ENCODE measurements around the gene PXDN.

Gene PXDN

DNA sequence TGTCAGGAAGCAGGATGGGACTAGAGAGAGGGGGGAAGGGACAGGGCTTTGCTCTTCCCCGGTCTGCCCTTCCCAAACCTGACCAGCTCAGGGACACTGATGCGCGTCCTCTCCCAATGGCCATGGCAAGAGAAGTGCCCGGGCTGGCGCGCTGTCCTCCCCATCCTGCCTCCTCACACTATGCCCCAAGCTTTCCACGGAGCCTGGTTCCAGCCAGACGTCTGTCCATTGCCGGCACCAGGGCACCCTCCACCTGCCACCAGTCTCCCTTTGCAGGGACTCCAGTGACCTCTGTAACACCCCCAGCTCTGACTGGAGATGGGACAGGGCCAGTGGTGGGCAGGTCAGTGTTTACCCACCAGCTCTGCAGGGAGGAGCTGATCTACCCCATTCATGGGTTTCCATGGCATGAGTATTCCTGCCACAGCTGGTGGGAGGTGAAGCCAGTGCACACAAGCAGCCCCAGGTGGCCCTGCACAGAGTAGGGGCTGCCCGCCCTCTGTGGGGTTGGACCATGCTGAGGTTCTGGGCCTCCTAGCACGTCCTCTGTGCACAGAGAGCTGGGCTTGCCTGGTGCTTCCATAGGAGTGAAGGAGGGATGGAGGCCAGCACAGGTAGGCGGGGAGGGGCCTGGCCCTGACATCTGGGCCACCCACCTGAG is 109.5 kb downstream of the PXDN start:
- no peak for DNase-seq (ENCODE audit: low read depth, low spot score)
- H3K4me3 ChIP-seq, result no peak overlapping the region
- H3K27ac ChIP-seq, result no peak overlapping the region
- H3K9ac ChIP-seq (ENCODE audit: insufficient read length), result no peak overlapping the region
- TF ChIP-seq EZH2 (IDR thresholded peaks at IDR 0.05) (no peak), POLR2AphosphoS5 (IDR thresholded peaks at IDR 0.05; ENCODE audit: borderline replicate concordance, low read depth, low read length) (no peak), FOXP2 (optimal IDR thresholded peaks at IDR 0.05; ENCODE audit: control extremely low read depth, extremely low read length, insufficient read depth) (no peak)
- peaks cover 87% of the 10 kb centered on the region for H3K36me3 ChIP-seq (ENCODE audit: insufficient read depth, low read length)
- no peaks in the 10 kb centered on the region for H3K9me3 ChIP-seq (ENCODE audit: low read depth, low read length)

DNA sequence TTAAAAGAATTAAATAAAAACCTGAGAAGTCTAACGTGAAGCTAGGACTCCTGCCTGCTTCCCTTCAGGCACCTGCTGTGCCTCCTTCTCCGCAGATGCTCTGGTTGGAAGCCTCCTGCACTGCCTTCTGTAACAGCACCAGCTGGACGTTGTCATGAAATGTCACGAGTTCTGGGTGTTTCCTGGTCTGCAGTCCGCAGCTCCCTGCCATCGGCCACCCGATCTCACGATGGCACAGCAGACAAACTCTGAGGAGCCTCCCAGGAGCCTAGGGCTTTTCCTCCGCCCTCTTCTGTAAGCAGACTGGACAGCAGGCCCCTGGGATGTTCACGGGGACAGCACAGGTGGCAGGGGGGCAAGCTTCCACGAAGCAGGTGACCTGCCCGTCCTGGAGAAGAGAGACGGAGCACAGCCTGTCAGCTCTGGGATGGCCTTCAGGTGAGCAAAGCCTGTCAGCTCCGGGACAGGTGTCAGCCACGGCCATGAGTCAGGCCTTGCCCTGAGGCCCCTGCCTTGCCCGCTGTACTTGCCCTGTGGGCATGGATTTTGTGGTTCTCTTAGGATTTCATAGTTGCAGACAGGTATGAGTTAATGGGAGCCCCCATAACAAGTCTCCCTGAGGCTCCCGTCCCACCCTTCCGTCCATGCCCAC is 110.3 kb downstream of the PXDN start:
- TF ChIP-seq FOXP2 (optimal IDR thresholded peaks at IDR 0.05; ENCODE audit: control extremely low read depth, extremely low read length, insufficient read depth) (no peak), POLR2AphosphoS5 (IDR thresholded peaks at IDR 0.05; ENCODE audit: borderline replicate concordance, low read depth, low read length) (no peak), EZH2 (IDR thresholded peaks at IDR 0.05) (no peak)
- Histone ChIP-seq H3K36me3 (ENCODE audit: insufficient read depth, low read length) (peaks cover 88% of the 10 kb centered on the region), H3K4me3 (no peak overlapping the region), H3K27ac (no peak overlapping the region), H3K9me3 (ENCODE audit: low read depth, low read length) (no peaks in the 10 kb centered on the region), H3K9ac (ENCODE audit: insufficient read length) (no peak overlapping the region)
- DNase-seq (ENCODE audit: low read depth, low spot score), result no peak

DNA sequence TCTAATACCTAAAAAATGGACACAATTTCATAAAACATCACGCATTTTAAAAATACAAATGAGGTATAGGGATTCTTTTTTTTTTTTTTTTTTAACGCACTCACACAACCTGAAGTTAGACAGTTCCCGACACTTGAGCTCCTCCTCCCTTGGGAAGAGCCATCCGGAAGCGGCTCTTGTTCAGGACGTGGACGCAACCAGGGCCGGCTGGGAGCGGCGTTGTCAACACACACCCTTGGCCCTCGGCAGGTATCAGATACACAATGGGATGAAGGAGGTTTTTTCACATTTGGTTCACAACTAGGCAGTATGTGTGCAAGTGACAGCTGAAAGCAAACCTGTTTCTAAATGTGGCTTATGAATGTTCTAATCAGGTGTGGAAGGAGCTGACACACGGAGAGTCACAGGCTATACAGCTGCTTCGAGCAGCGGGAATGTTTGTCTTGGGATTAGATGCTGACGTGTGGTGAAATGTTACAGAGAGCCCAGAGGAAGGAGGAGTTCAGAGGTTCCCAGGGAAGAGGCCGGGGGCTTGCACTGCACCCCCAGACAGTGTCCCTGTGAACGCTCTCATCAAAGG is 111.1 kb downstream of the PXDN start:
- Histone ChIP-seq H3K36me3 (ENCODE audit: insufficient read depth, low read length) (peaks cover 79% of the 10 kb centered on the region), H3K9ac (ENCODE audit: insufficient read length) (no peak overlapping the region), H3K27ac (no peak overlapping the region), H3K4me3 (no peak overlapping the region), H3K9me3 (ENCODE audit: low read depth, low read length) (no peaks in the 10 kb centered on the region)
- TF ChIP-seq POLR2AphosphoS5 (IDR thresholded peaks at IDR 0.05; ENCODE audit: borderline replicate concordance, low read depth, low read length) (no peak), FOXP2 (optimal IDR thresholded peaks at IDR 0.05; ENCODE audit: control extremely low read depth, extremely low read length, insufficient read depth) (no peak), EZH2 (IDR thresholded peaks at IDR 0.05) (no peak)
- DNase-seq (ENCODE audit: low read depth, low spot score), result no peak

DNA sequence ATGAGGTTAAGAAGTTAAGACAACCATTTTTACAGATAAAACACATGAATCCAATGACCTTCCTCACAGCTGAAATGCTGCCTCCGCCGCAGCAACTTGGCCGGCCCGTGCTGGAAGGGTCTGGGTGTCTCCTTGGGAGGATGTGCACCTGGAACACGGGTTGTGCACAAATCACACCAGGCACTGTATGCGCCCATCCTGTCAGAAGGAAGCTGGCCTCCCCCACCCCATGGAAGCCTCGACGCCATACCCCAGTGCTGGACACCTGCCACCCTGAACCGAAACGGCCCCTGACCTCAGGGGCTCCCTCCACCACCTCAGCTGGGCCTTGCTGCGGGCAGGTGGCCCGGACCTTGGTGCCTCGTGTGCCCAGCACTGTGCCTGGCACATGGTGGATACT is 111.8 kb downstream of the PXDN start:
- peaks cover 76% of the 10 kb centered on the region for H3K36me3 ChIP-seq (ENCODE audit: insufficient read depth, low read length)
- H3K27ac ChIP-seq, result no peak overlapping the region
- no peak overlapping the region for H3K4me3 ChIP-seq

DNA sequence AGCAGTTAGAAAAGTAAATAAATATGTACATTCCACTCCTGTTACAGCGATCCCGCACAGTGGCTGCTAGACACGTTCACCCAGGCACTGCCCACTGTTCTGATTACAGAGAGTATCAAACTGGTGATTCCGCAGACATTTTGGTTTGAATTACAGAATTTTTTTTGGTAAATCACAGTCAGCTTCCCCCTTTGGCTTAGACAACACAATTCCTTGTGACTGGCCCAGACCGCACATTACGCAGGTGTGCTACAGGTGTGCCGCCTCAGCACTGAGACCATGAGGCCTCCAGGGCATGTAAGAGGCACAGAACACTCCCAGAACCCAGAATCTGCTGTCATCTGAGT is 112.3 kb downstream of the PXDN start:
- Histone ChIP-seq H3K9me3 (ENCODE audit: low read depth, low read length) (no peaks in the 10 kb centered on the region), H3K27ac (no peak overlapping the region), H3K9ac (ENCODE audit: insufficient read length) (no peak overlapping the region), H3K4me3 (no peak overlapping the region), H3K36me3 (ENCODE audit: insufficient read depth, low read length) (peaks cover 76% of the 10 kb centered on the region)
- DNase-seq (ENCODE audit: low read depth, low spot score), result no peak
- TF ChIP-seq EZH2 (IDR thresholded peaks at IDR 0.05) (no peak), POLR2AphosphoS5 (IDR thresholded peaks at IDR 0.05; ENCODE audit: borderline replicate concordance, low read depth, low read length) (no peak), FOXP2 (optimal IDR thresholded peaks at IDR 0.05; ENCODE audit: control extremely low read depth, extremely low read length, insufficient read depth) (no peak)

More for the DNA sequence above, 111.8 kb downstream of the PXDN start:
- Histone ChIP-seq H3K9ac (ENCODE audit: insufficient read length) (no peak overlapping the region), H3K9me3 (ENCODE audit: low read depth, low read length) (no peaks in the 10 kb centered on the region)
- no peak for DNase-seq (ENCODE audit: low read depth, low spot score)
- no peak for TF ChIP-seq FOXP2 (optimal IDR thresholded peaks at IDR 0.05; ENCODE audit: control extremely low read depth, extremely low read length, insufficient read depth)
- no peak for TF ChIP-seq EZH2 (IDR thresholded peaks at IDR 0.05)
- TF ChIP-seq POLR2AphosphoS5 (IDR thresholded peaks at IDR 0.05; ENCODE audit: borderline replicate concordance, low read depth, low read length), result no peak

DNA sequence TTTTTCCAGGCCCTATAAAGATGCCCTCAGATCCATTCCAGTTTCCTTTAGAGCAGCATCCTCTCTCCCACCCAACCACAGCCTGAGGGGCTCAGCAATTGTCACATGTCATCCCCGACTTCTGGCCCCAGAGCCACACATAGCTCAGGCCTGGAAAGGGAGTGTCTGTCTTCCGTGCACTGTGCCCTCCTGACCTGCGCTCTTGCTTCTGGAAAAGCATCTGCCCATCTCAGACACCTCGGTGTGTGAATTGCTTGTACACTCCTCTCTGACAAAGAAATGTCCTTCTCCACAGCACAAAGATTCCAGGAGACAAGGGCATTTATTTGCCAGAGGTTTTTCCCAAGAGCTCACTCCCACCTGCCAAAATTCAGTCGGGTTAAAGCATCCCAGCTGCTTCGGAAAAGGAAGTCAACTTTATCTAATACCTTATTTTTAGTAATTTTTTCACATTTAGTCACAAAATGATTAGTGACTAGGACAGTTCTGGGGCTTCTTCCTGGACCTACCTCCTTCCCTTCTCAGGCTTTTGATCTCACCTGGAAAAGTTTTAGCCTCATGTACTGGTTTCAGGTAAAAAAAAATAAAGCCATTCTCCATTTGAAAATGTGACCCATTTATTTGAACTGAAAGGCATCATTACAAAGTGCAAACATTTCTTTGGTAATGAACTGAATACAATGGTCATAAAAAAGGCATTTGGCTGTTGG is 112.9 kb downstream of the PXDN start:
- Histone ChIP-seq H3K4me3 (no peak overlapping the region), H3K9me3 (ENCODE audit: low read depth, low read length) (no peaks in the 10 kb centered on the region), H3K9ac (ENCODE audit: insufficient read length) (no peak overlapping the region), H3K27ac (no peak overlapping the region), H3K36me3 (ENCODE audit: insufficient read depth, low read length) (peaks cover 72% of the 10 kb centered on the region)
- DNase-seq (ENCODE audit: low read depth, low spot score), result no peak
- TF ChIP-seq EZH2 (IDR thresholded peaks at IDR 0.05) (no peak), FOXP2 (optimal IDR thresholded peaks at IDR 0.05; ENCODE audit: control extremely low read depth, extremely low read length, insufficient read depth) (no peak), POLR2AphosphoS5 (IDR thresholded peaks at IDR 0.05; ENCODE audit: borderline replicate concordance, low read depth, low read length) (no peak)

DNA sequence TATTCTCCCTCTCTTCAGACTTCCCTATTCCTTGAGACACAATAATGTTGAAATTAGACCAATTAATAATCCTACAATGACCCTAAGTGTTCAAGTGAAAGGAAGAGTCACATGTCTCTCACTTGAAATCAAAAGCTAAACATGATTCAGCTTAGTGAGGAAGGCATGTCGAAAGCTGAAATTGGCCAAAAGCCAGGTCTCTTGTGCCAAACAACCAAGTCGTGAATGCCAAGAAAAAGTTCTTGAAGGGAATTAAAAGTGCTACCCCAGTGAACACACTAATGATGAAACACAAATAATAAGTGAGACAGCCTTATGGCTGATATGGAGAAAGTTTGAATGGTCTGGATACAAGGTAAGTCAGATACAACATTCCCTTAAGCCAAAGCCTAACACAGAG is 115.4 kb downstream of the PXDN start:
- Histone ChIP-seq H3K9ac (ENCODE audit: insufficient read length) (no peak overlapping the region), H3K4me3 (no peak overlapping the region), H3K36me3 (ENCODE audit: insufficient read depth, low read length) (peaks cover 47% of the 10 kb centered on the region), H3K9me3 (ENCODE audit: low read depth, low read length) (no peaks in the 10 kb centered on the region), H3K27ac (peak overlapping the region; percentile 1; the same call in 1 of the 2 replicates)
- no peak for DNase-seq (ENCODE audit: low read depth, low spot score)
- TF ChIP-seq EZH2 (IDR thresholded peaks at IDR 0.05), result no peak
- no peak for TF ChIP-seq POLR2AphosphoS5 (IDR thresholded peaks at IDR 0.05; ENCODE audit: borderline replicate concordance, low read depth, low read length)
- no peak for TF ChIP-seq FOXP2 (optimal IDR thresholded peaks at IDR 0.05; ENCODE audit: control extremely low read depth, extremely low read length, insufficient read depth)
